Sigmoid colon (tissue), 7 donors: ENCODE measurements around the gene NBAS. TPM values are rescaled to one million over a fixed set of nuclear protein-coding genes. Genes with fewer than 3 reads are reported as not detected.

Source experiments
- DNase-seq: peaks from one replicate; pipeline ENCODE4 v3.0.0-alpha.2; 2019
- H3K27ac ChIP-seq, 4 donors: fragments of 200-600 bp; sonication (generic); one replicate each; pipeline ENCODE4 v1.5.1; 2016 to 2019; ENCODE audit warnings: mild to moderate bottlenecking in 1 of 4
- H3K27me3 ChIP-seq, 3 donors: fragments of 200-600 bp; sonication (generic); one replicate each; pipeline ENCODE4 v1.5.1; 2019; ENCODE audit warnings: mild to moderate bottlenecking in 1 of 3
- H3K36me3 ChIP-seq, 4 donors: fragments of 200-600 bp; sonication (generic); one replicate each; pipeline ENCODE4 v1.5.1; 2016 to 2019
- H3K4me1 ChIP-seq, 4 donors: fragments of 200-600 bp; sonication (generic); one replicate each; pipeline ENCODE4 v1.5.1; 2017 to 2019
- H3K4me3 ChIP-seq, 4 donors: fragments of 200-600 bp; sonication (generic); one replicate each; pipeline ENCODE4 v1.5.1; 2017 to 2019; ENCODE audit warnings: mild to moderate bottlenecking in 2 of 4, moderate library complexity in 1 of 4
- H3K9me3 ChIP-seq, 4 donors: fragments of 200-600 bp in 3 of 4; sonication (generic) in 3 of 4; one replicate each; pipeline versions ENCODE4 v1.5.1 to v1.6.1; 2013 to 2019
- CTCF ChIP-seq, 4 experiments: fragments of 450-650 bp in 3 of 4; fragments of 200-600 bp in 1 of 4; IDR thresholded peaks; one replicate each; pipeline ENCODE4 v1.5.1; 2016 to 2019; ENCODE audit warnings: antibody characterized with exemption in 4 of 4, mild to moderate bottlenecking in 3 of 4, moderate library complexity in 2 of 4
- EP300 ChIP-seq, 4 donors: sonication (generic); formaldehyde crosslinking; IDR thresholded peaks; one replicate each; pipeline ENCODE4 v1.6.1; 2017; ENCODE audit warnings: antibody characterized with exemption in 4 of 4
- POLR2A ChIP-seq, 2 donors: fragments of 450-650 bp; IDR thresholded peaks; one replicate each; pipeline ENCODE4 v1.6.1; 2016; ENCODE audit warnings: antibody characterized with exemption in 2 of 2, mild to moderate bottlenecking in 2 of 2, moderate library complexity in 2 of 2
- POLR2AphosphoS5 ChIP-seq, 4 donors: sonication (generic); formaldehyde crosslinking; IDR thresholded peaks; one replicate each; pipeline ENCODE4 v1.6.1; 2017; ENCODE audit warnings: antibody characterized with exemption in 4 of 4
- WGBS, 2 donors: extraction: QIAGEN DNeasy Blood & Tissue Kit; methylation state at CpG; one replicate each; pipeline ENCODE4 v1.1.7; 2013; 5-methylcytosine and 5-hydroxymethylcytosine counted together
- intact Hi-C: fragments of 100-400 bp; cut with DNase I; formaldehyde crosslinking; loops from one replicate; pipeline ENCODE4 v1.15.1; 2023
- polyA plus RNA-seq, 3 donors: library from polyadenylated mRNA; stranded (reverse); fragments of 200-250 nt; gene quantifications; one replicate each; pipeline ENCODE4 v1.2.3, GENCODE V29; 2013
- total RNA-seq, 4 donors: library from RNA; depleted of rRNA; stranded (reverse); fragments of >200 nt; gene quantifications; one replicate each; pipeline ENCODE4 v1.1.0, GENCODE V29; 2016
- donor health status: healthy with polysubstance abuse.
- donor health status: Bipolar disorder and iron deficiency.
- donor health status: healthy.

The NBAS gene
- total and polyA plus RNA-seq, 7 donors = 3.9 to 53.2 (median 41.9) TPM

- WGBS, 2 donors = 1 to 10% methylated on average over 13 of the region's 13 CpGs
- TF ChIP-seq POLR2AphosphoS5 (IDR thresholded peaks at IDR 0.05) (no peak), POLR2A (IDR thresholded peaks at IDR 0.05) (no peak), CTCF (IDR thresholded peaks at IDR 0.05) (no peak), EP300 (IDR thresholded peaks at IDR 0.05) (no peak)
- no peaks in the 10 kb centered on the region for H3K36me3 ChIP-seq
- no peak for DNase-seq
- H3K27me3 ChIP-seq = no peaks in the 10 kb centered on the region
- peak overlapping the region; percentile 86 to 93 (median 91) for H3K4me3 ChIP-seq
- H3K9me3 ChIP-seq = no peaks in the 10 kb centered on the region
- H3K27ac ChIP-seq = peak overlapping the region; percentile 77 to 87 (median 82)
- intact Hi-C loops = loop anchor here (1.0 kb wide), 1 partner anchor 30 kb away; the partner anchor contains the start of gene DDX1
- peaks cover 0 to 32% (median 16%) of the 10 kb centered on the region in 4 donors for H3K4me1 ChIP-seq
Measured at GRCh38 chr2:15561574-15562344, 625 bp upstream of the NBAS start.

- WGBS, 2 donors = 1 to 2% methylated on average over 32 of the region's 32 CpGs
Measured at GRCh38 chr2:15560140-15560987, 770 bp downstream of the NBAS start.

GRCh38 chr2:15559379-15560139 lies 1.6 kb downstream of the NBAS start:
- Histone ChIP-seq H3K4me3 (peak overlapping the region; percentile 86 to 93 (median 91)), H3K4me1 (peaks cover 0 to 32% (median 16%) of the 10 kb centered on the region in 4 donors), H3K36me3 (peaks cover 0 to 7% (median 0%) of the 10 kb centered on the region in 4 donors), H3K27me3 (no peaks in the 10 kb centered on the region), H3K27ac (no peak overlapping the region), H3K9me3 (no peaks in the 10 kb centered on the region)
- TF ChIP-seq EP300 (IDR thresholded peaks at IDR 0.05) = no peak
- no peak for TF ChIP-seq POLR2A (IDR thresholded peaks at IDR 0.05)
- no peak for TF ChIP-seq CTCF (IDR thresholded peaks at IDR 0.05)
- TF ChIP-seq POLR2AphosphoS5 (IDR thresholded peaks at IDR 0.05) = no peak
- intact Hi-C loops = no loop called here
- DNase-seq = no peak
- WGBS, 2 donors = 74 to 79% methylated on average over 6 of the region's 6 CpGs

More at GRCh38 chr2:15560140-15560987, 770 bp downstream of the NBAS start:
- Histone ChIP-seq H3K9me3 (no peaks in the 10 kb centered on the region), H3K27ac (peak overlapping the region; percentile 77 to 87 (median 82)), H3K36me3 (peaks cover 0 to 7% (median 0%) of the 10 kb centered on the region in 4 donors), H3K4me1 (peaks cover 0 to 32% (median 16%) of the 10 kb centered on the region in 4 donors), H3K27me3 (no peaks in the 10 kb centered on the region), H3K4me3 (peak overlapping the region; percentile 86 to 93 (median 91))
- intact Hi-C loops = no loop called here
- TF ChIP-seq POLR2A (IDR thresholded peaks at IDR 0.05) (no peak), CTCF (IDR thresholded peaks at IDR 0.05) (no peak), POLR2AphosphoS5 (IDR thresholded peaks at IDR 0.05) (no peak), EP300 (IDR thresholded peaks at IDR 0.05) (no peak)
- no peak for DNase-seq

DNA sequence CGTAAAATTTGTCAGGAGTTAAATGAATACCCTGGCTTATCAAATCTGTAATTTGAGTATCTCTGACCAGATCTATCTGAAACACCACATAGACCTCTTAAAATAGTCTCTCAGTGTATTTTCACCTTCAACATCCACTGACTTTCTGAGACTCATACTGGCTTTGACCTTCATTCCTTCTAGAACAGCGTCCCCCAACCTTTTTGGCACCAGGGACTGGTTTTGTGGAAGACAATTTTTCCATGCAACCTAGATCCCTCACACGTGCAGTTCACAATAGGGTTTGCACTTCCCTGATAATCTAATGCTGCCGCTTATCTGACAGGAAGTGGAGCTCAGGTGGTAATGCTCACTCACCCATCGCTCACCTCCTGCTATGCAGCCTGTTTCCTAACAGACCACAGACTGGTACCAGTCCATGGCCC lies 3.2 kb downstream of the NBAS start:
- H3K4me3 ChIP-seq = no peak overlapping the region
- intact Hi-C loops = no loop called here
- no peak for DNase-seq
- TF ChIP-seq POLR2A (IDR thresholded peaks at IDR 0.05) = no peak
- TF ChIP-seq POLR2AphosphoS5 (IDR thresholded peaks at IDR 0.05) = no peak
- no peak for TF ChIP-seq EP300 (IDR thresholded peaks at IDR 0.05)
- TF ChIP-seq CTCF (IDR thresholded peaks at IDR 0.05) = no peak
- peaks cover 0 to 32% (median 16%) of the 10 kb centered on the region in 4 donors for H3K4me1 ChIP-seq
- peaks cover 0 to 13% (median 0%) of the 10 kb centered on the region in 4 donors for H3K36me3 ChIP-seq
- H3K9me3 ChIP-seq = no peaks in the 10 kb centered on the region
- H3K27me3 ChIP-seq = no peaks in the 10 kb centered on the region
- no peak overlapping the region for H3K27ac ChIP-seq
- 72 to 81% methylated on average over 5 of the region's 5 CpGs for WGBS, 2 donors
